NOMO-1 treated with dmso at 0.1 percent for 144 hours (cell line): ENCODE results near the gene FBXW4.
"Not testable (repeated sequence)": the region's sequence is repeated elsewhere in the genome, so short reads cannot be mapped to it uniquely, and the experiment has no call there.

ENCODE experiments used
- DNase-seq: peaks from one replicate; lab custom pipeline; 2025; ENCODE audit not compliant: unreplicated experiment; lab: John Stamatoyannopoulos, UW

Gene FBXW4

DNA sequence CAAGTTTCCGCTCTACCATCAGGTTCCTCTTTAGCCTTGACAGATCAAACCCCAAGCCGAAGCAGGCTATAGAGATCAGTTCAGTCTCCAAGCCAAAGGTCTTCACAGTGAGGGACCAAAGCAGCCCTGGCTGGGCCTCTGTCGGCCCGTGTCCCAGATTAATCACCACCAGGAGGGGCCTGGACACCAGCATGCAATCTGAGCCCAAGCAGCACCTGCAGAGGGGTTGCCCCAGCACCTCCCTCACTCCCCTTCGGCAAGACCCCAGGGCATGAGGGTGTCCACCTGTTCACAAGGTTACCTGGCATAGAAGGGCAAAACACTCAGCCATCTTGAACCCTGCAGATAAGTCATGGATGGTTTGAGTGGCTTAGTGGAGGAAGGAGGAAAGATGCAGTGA is 36.0 kb downstream of the FBXW4 start:
- DNase-seq, result no peak

DNA sequence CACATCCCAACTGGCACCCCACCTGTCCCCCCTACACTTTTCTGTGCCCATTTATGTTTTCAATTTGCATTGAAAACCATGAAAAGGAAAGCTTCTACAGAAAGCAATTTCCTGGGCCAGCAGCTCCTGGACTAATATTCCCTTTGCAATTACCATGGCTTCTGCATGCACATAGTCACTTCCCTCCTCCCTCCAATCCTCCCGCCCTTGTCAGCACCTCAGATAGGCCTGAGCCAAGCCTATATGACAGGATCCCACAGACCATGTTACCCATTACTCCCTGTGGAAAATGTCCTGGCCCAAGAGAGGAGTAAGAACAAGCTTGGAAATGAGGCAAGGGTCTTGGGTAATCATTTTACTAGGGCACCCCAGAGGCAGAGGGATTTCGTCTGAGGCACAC is 38.1 kb downstream of the FBXW4 start:
- no peak for DNase-seq

DNA sequence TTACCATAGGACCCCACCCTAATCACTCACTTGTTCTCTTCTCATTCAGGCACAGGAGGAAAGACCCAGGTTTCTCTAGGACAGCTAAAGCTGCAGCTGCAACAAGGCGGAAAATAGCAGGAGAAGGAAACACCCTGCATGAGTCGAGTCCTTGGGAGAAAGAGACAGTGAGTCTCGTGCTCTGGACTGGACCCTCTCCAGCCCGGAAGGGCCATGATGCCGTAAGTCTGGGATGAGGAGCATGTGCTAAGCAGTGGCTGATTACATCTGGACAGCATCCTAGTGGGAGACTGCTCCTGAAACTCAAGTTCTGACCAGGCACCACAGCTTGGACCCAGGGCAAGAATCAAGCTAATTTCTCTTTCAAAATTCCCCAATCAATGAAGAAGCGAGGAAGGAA is 39.4 kb downstream of the FBXW4 start:
- no peak for DNase-seq

DNA sequence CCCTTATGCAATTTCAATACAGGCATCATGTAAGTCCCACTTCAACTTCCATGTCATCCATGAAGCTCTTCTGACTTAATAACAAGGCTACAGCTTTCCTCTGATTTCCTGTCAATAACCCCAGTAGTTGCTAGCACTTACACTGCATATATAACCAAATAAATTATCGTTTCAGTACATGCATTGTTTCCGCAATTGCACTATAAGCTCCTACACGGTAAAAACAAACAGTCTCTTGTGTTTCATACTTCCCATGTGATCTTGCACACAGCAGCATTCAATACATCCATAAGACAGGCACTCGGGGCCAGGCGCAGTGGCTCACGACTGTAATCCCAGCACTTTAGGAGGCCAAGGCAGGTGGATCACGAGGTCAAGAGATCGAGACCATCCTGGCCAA is 41.4 kb downstream of the FBXW4 start:
- no peak for DNase-seq

DNA sequence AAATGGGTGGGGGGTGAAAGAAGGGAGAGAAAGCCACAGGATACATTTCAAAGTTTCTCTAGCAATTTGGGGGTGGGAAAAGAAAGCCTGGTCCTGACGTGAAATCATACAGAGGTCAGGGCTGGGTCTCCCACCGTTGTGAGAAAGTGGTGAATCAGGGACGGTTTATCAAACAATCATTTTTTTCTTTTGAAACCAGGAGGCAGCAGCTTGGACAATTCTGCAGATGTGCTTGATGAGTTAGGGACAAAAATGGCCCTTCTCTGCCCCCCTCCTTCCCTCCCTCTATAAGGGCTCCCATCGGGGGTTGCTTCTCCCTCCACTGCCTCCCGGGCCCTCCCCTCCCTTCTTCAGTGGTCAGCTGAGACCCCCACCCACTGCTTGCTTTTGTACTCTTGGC is 43.6 kb downstream of the FBXW4 start:
- no peak for DNase-seq

DNA sequence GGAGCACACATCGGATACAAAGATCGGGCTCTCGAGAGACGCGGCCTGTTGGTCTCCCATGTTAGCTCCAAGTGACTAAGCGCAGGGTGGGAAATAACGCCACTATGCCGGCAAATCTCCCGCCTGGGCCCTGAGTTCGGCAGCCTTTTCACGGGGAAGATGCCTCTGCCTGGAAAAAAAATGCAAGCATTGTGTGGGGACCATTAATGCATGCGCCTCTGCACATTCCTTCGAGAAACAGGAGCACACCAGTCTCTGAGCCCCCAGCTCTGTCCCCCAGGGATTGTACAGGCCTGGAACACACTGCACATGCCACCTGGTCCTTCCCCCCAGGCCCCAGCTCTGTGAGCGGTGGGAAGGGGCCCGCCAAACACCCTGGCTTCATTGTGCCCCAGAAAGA is 44.1 kb downstream of the FBXW4 start:
- no peak for DNase-seq

DNA sequence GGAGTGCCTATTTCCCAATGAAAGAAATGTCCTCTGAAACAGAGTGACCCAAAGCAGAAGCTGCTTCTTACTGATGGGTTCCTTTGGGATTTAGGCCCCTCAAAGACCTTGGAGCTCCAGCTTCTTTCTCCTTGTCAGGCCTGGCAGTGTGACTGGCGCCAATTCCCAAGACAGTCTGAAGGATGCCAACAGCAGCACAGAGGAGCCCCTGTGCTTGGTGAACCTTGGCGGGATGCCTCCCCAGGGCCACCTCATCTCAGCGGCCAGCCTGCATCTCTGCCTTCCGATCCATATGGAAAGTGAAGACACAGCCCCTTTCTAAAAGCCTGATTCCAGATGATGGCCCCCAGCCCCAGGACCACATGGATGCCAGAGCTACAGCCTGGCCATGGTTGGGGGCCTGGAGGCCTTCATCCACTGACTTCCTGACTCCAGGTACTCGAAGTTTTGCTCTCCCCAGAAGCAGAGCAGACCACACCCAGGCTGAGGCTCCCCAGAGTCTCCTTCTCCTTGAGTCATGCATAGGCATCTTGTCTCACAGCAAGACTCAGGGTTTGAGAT is 45.4 kb downstream of the FBXW4 start:
- no peak for DNase-seq

DNA sequence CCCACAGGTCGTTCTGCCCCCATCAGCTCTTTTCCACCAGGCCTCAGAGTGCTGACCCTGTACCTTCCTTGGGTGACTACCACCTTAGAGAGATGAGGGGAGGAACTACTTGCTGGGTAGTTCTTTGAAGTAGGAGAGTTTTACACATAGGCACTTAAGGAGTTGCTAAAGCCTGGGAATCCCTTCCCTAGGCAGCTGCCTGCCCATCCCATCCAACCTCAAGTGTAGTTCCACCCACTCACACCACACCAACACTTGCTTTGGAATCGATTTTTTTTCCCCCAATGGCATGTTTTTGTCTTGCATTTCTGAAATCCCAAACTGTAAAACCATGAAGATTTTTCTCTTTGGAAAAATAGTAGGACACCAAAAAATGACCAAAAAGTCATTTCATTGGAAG is 47.7 kb downstream of the FBXW4 start:
- no peak for DNase-seq

DNA sequence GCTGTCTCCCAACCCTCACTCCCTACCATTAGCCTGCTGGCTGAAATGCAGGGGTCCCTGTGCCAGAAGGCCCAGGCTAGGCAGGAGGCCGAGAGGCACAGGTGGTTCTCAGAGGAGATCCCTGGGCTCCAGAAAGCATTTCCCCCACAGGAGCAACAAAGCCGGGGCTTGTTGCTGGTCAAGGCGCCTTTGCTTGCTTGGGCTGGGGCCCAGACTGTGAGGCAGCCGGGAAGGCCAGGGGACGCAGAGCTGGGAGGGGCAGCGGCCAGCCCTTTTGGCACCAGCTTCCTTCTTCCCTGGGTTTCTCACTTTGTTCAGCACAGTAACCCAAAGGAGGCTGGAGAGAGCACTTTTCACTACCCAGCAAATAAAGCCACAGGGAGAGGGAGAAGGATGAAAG is 48.6 kb downstream of the FBXW4 start:
- DNase-seq, result no peak

DNA sequence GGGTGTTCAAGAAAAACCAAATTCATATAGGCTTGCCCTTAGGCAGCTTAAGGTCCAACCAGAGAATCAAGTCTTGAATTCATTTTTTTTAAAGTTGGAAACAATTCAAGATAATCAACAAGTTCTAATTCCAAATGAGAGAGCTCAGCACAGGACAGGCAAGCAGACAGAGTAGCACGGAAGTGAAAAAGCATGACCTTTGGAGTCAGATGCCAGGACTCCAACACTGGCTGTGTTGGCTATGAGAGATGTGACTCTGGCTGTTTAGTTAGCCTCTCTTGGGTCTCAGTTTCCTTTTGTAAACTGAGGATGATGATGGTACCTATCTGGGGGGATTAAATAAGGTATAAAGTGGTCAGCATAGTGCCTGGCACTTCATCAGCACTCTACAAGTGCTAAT is 49.3 kb downstream of the FBXW4 start:
- DNase-seq, result no peak

DNA sequence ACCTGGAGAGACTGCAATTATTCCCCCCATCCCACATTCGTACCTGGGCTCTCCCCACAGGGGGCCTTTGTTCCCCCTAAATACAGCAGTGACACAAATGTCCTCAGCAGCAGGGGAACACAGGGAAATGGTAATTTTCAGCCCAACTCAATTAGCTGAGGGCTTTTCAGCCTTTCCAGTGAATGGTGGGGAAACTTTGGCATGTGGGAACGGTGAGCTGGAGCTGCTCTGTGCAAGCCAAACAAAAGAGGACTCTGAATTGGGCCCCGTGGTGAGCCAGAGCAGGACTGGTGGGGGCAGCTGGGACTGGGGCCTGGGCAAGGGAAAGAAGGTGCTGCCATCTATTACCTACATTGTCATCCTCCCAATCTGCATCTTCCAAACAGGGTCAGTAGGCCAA is 51.0 kb downstream of the FBXW4 start:
- no peak for DNase-seq

DNA sequence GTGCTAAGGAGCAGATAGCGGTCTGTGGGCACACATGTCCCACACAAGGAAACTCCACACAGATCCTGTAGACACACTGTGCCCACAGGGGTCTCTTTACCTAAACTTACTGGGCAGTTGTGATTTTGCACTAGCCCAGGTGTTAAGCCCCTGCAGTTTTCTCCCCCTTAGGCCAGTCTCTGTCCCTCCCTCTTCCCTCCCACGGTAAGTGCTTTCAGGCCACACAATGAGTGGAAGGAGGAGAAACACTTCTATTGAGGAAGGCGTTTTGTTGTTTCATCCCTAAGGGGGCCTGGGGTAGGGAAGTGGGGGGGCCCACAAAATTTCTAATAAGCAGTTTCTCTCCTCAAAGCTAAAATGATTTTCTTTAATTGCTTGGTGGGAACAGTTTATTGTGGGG is 51.4 kb downstream of the FBXW4 start:
- DNase-seq, result no peak

DNA sequence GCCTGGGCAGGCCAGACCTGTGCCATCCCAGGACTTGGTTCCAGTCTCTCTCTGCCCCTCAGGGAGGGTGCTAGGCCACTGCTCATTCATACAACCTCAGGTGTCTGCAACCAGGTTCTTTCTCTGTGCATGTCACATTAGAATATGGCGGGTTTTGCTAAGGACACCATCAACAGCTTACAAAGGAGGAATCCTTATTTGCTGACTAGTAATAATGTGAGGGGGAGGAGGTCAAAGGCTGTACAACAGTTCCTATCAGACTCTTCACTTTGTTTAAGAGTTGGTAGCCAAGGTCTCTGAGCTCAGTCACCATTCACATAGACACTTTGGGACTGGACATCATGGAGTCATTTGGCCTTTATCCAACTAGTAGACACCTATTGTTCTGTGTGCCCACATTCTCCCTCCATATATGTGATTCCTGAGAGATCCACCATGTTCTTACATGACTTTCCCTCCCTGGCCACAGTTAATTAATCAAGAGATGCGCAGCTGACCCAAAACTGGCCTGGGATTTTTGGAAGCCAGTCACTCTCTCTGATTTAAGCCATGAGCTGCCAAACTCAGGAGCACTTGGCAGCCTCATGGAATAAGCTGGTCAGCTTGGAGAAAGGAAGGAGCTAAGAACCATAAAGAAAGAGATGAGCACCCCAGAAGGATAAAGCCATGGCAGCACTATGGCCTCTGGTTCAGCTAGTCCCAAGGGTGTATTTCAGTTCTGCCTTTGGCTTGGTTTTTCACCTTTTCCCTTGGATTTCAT is 55.6 kb downstream of the FBXW4 start:
- DNase-seq, result no peak

DNA sequence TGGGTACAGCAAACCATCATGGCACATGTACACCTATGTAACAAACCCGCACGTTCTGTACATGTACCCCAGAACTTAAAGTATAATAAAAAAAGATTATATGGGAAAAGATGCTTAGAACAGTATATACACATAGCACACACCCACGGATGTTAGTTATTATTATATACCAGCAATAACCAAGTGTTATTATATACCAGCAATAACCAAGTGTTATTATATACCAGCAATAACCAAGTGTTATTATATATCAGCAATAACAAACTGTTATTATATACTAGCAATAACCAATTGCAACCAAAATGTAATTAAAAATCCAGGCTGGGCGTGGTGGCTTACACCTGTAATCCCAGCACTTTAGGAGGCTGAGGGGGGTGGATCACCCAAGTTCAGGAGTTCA is 61.5 kb downstream of the FBXW4 start:
- DNase-seq, result not testable (repeated sequence)

DNA sequence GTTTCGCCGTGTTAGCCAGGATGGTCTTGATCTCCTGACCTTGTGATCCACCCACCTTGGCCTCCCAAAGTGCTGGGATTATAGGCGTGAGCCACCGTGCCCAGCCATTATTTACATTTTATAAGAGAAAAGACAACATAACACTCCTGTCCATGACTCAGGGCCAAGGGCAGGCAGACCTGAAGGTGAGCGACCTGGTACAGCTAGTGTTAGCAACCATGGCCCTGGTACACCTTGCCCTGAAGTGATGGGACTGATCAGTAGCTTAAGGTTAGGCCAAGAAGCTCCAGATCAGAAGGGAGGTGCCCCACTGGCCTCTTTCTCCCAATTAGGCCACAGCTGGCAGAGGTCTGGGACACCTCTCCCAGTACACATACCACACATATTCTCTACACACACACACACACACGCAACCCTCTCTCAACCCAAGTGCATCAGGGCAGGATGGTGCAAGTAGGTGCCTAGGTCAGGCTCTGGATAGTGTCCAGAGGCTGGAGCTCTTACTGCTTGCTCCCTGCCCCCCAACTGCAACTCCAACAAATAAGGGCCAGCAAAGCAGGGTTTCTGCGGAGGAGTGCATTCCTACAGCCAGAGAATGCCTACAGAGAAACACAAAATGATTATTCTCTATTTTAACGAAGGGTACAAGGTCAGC is 63.0 kb downstream of the FBXW4 start:
- DNase-seq, result no peak

DNA sequence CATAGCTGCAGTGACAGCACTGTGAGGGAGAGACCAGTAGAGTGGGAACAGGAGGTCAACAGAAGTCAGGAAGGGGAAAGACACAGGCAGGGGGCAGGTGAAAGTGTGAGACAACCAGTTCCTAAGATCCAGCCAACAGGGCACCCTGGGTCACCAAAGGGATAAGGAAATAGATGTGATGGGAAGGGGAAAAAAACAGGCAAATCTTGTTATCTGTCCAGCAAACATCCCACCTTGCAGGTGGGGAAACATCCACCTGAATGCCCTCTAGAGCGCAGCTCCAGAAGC is 64.4 kb downstream of the FBXW4 start:
- no peak for DNase-seq

DNA sequence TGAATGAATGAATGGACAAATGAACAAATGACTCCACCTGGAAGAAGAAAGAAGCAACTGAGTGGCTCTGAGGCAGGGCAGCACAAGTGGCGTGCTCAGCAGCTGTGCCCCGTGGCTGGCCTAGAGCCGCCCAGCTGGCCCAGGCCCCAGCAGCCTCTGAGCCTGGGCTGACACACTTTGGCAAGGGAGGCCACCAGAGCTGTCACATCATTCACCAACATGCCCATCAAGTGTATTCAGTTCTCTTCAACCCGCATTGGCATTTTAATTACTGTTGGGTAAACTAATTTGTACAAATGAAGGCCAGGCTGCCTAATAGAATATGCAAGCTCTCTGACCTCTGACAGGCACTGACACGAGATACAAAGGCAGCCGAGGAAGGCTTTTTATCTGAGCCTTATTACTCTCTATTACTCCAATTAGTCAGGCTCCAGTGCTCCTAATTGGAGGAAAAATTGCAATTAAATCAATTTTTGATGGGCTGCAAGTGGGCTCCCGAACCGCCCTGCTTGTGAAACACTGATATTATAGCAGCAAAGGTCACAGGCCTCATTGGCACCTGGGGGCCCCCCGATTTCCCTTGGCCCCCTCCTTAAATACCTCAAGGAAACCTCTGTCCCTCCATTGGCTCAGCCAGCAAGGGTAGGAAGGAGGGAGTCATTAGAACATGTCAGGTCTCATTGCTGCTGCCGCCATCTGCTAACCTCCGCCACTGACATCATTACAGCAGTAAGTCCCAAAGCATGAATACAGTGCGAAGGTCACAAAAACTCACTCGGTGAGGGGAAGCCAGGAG is 64.9 kb downstream of the FBXW4 start:
- DNase-seq, result no peak

DNA sequence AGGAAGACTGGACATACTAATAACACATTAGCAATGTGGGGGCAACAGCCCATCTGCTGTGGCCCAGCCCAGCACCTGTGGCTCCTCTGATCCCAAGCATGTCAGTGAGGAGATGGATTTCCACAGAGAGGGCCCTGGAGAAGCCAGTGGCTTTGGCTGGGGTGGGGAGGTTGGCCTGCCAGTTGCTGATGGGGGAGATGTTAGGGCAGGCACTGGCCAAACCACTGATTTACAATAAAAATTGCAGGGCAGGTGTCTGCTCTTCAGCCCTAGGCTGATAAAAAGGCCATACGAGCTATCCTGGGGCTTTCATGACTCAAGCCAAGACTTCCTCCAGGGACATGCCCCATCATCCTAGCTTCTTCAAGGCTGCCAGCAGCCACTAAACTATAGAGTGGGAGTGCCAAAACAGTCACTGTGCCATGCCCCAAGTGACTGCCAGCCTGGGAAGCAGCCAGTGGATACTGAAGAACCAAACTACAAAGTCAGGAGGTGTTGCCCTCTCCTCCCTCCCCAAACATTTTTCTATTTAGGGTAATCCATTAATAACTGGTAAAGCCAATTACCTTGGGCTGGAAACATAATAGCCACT is 69.1 kb downstream of the FBXW4 start:
- no peak for DNase-seq

DNA sequence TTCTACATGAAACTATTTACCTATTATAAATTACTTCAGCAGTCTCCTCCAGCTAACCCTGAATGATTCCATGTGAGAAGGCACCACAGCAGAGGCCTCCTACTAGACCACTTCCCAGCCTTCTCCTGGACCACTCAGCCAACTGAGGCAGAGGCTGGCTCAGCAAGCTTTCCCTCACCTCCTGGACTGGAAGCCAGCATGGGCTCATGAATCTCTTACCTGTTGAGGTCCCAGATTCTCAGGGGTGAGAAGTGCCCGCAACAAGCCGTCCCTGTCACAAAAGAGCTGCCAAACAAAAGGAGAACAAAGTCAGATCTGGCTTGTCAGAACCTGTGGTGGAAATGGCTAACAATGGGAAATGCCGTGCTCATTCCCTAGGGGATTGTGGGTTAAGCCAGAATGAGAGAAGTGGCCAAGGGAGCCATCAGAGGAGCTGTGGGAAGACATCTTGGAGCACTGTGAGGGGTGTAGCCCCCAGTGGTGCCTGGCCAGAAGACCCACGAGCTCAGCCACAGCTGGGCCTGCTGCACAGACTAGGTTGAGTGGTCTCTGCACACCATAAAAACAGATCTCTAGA is 70.4 kb downstream of the FBXW4 start:
- no peak for DNase-seq

DNA sequence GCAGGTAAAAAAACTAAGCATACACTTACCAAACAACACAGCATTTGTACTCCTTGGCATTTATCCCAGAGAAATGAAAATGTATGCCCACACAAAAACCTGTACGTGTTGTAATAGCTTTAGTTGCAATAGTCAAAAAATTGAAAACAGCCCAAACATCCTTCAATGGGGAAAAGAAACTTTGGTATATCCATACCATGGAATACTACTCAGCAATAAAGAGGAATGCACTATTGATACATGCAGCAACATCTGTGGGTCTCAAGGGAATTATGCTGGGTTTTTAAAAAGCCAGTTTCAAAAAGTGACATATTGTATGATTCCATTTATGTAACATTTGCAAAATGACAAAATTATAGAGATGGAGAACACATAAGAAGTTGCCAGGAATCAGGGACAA is 71.4 kb downstream of the FBXW4 start:
- DNase-seq, result no peak

DNA sequence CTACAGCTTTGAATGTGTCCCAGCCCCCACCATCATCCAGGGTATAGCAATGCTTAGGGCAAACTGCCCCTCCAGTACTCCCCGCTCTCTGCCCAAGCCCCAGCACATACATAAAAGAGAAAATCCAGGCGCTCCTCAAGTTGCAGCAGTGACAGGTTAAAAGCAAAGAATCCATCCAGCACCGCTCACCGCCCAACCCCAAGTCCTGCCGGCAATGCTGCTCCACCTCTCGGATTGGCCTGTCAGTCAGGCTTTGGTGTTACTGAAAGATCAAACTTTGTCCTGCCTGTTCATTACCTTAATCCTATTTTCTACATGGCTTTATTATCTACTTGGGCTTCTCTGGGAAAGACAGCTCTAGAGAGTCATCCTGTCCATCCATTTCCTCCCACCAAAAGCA is 75.0 kb downstream of the FBXW4 start:
- no peak for DNase-seq
